Esophagus muscularis mucosa (tissue), 4 donors: ENCODE results near the gene PHYKPL. TPM values are rescaled to one million over a fixed set of nuclear protein-coding genes. Genes with fewer than 3 reads are reported as not detected.

Experiments
- DNase-seq: peaks from one replicate; pipeline ENCODE4 v3.0.0-alpha.2; 2017; ENCODE audit errors: extremely low spot score
- H3K27ac ChIP-seq, 4 donors: fragments of 200-600 bp; sonication (generic); replicated peaks in 1 of 4; 1 replicate in 3 of 4; 2 replicates in 1 of 4; pipeline ENCODE4 v1.5.1; 2016 to 2019; ENCODE audit warnings: mild to moderate bottlenecking in 1 of 4
- H3K27me3 ChIP-seq, 4 donors: fragments of 200-600 bp; sonication (generic); one replicate each; pipeline versions ENCODE4 v1.5.1 to v1.6.0; 2016 to 2019
- H3K36me3 ChIP-seq, 4 donors: fragments of 200-600 bp; sonication (generic); one replicate each; pipeline ENCODE4 v1.5.1; 2016 to 2019
- H3K4me1 ChIP-seq, 4 donors: fragments of 200-600 bp; sonication (generic); one replicate each; pipeline ENCODE4 v1.5.1; 2016 to 2019
- H3K4me3 ChIP-seq, 4 donors: fragments of 200-600 bp; sonication (generic); 1 replicate in 2 of 4; 2 replicates in 2 of 4; pipeline ENCODE4 v1.5.1; 2016 to 2019; ENCODE audit warnings: mild to moderate bottlenecking in 4 of 4, moderate library complexity in 1 of 4
- H3K9me3 ChIP-seq, 4 donors: fragments of 200-600 bp; sonication (generic); 1 replicate in 3 of 4; 2 replicates in 1 of 4; pipeline ENCODE4 v1.5.1; 2016 to 2019
- EP300 ChIP-seq: sonication (generic); formaldehyde crosslinking; IDR thresholded peaks from one replicate; pipeline ENCODE4 v1.6.1; 2017; ENCODE audit warnings: antibody characterized with exemption
- POLR2A ChIP-seq: fragments of 450-650 bp; IDR thresholded peaks from one replicate; pipeline ENCODE4 v1.6.1; 2017; ENCODE audit warnings: antibody characterized with exemption, moderate library complexity, mild to moderate bottlenecking, low read depth
- POLR2AphosphoS5 ChIP-seq, 2 donors: sonication (generic); formaldehyde crosslinking; IDR thresholded peaks; one replicate each; pipeline ENCODE4 v1.6.1; 2017; ENCODE audit warnings: antibody characterized with exemption in 2 of 2
- WGBS: methylation state at CpG from one replicate; pipeline ENCODE4 v1.1.5; 2018; 5-methylcytosine and 5-hydroxymethylcytosine counted together
- intact Hi-C: fragments of 100-400 bp; cut with DNase I; formaldehyde crosslinking; loops from one replicate; pipeline ENCODE4 v1.15.1; 2023
- total RNA-seq, 4 donors: library from RNA; depleted of rRNA; stranded (reverse); fragments of >200 nt; gene quantifications; one replicate each; pipeline versions ENCODE4 v1.1.0 to v1.2.1, GENCODE V29; 2016
- TF ChIP-seq, protein P1 (sequence below), 3 experiments: fragments of 200-600 bp in 2 of 3; fragments of 450-650 bp in 1 of 3; sonication (generic) in 2 of 3; IDR thresholded peaks; one replicate each; pipeline ENCODE4 v1.5.1; 2017 to 2019; ENCODE audit warnings: antibody characterized with exemption in 3 of 3, mild to moderate bottlenecking in 2 of 3, moderate library complexity in 1 of 3

PHYKPL gene
- total RNA-seq, 4 donors from 2014 or later, result 27.4 to 45.1 (median 37.5) TPM

- peaks cover 0 to 7% (median 6%) of the 10 kb centered on the region in 4 donors for H3K9me3 ChIP-seq
- H3K4me1 ChIP-seq, result no peaks in the 10 kb centered on the region
- 85% methylated on average over 9 of the region's 9 CpGs for WGBS
- peaks cover 0 to 21% (median 0%) of the 10 kb centered on the region in 4 donors for H3K27me3 ChIP-seq
- TF ChIP-seq POLR2A (no peak), POLR2AphosphoS5 (IDR thresholded peaks at IDR 0.05) (no peak), EP300 (no peak)
- TF ChIP-seq, protein P1, sequence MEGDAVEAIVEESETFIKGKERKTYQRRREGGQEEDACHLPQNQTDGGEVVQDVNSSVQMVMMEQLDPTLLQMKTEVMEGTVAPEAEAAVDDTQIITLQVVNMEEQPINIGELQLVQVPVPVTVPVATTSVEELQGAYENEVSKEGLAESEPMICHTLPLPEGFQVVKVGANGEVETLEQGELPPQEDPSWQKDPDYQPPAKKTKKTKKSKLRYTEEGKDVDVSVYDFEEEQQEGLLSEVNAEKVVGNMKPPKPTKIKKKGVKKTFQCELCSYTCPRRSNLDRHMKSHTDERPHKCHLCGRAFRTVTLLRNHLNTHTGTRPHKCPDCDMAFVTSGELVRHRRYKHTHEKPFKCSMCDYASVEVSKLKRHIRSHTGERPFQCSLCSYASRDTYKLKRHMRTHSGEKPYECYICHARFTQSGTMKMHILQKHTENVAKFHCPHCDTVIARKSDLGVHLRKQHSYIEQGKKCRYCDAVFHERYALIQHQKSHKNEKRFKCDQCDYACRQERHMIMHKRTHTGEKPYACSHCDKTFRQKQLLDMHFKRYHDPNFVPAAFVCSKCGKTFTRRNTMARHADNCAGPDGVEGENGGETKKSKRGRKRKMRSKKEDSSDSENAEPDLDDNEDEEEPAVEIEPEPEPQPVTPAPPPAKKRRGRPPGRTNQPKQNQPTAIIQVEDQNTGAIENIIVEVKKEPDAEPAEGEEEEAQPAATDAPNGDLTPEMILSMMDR (IDR thresholded peaks at IDR 0.05), result no peak
- intact Hi-C loops, result loop anchor here (10.0 kb wide), 1 partner anchor 192 kb away; no protein-coding TSS in a partner anchor
- no peak overlapping the region for H3K27ac ChIP-seq
- DNase-seq, result no peak
- no peaks in the 10 kb centered on the region for H3K36me3 ChIP-seq
- H3K4me3 ChIP-seq, result no peak overlapping the region
Measured at GRCh38 chr5:178272591-178272990, 40.0 kb upstream of the PHYKPL start.

DNA sequence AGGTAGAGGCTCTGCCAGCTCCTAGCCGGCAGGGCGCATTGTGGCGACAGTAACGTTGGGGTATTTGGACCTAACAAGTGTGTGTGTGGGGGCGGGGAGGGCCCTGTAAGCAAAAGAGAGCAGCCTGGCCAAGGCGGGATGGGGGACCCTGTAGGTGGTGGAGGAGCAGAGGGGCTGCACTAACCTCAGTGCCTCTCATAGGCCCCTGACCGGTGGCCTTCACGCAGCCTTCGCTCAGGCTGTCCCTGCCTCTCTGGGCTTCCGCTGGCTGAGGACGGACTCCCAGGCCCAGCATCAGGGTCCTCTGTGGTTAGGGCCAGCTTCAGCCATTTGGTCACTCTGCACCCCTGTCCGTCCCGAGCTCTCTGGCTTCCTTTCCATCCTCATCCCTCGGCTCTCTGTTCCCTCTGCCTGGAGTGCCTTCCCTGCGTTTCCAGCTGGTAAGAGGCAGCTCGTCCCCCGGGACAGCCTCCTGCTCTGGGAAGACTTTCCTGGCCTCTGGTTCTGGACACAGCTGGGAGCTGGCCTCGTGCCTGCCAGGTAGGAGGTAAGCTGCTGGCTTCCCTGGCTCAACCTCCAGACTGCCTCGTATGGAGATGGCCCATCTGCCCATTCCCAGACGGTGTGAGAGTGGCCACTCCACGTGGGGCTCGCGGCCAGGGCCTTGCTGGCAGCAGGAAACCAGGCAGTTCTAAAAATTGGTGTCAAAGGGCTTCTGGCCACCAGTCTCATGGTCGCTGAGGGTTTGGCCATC is 39.3 kb upstream of the PHYKPL start:
- no peak for DNase-seq
- no peak overlapping the region for H3K4me3 ChIP-seq
- TF ChIP-seq POLR2AphosphoS5 (IDR thresholded peaks at IDR 0.05) (no peak), POLR2A (no peak), EP300 (no peak)
- TF ChIP-seq, protein P1 (IDR thresholded peaks at IDR 0.05), result no peak
- H3K27me3 ChIP-seq, result peaks cover 0 to 19% (median 0%) of the 10 kb centered on the region in 4 donors
- peaks cover 0 to 7% (median 6%) of the 10 kb centered on the region in 4 donors for H3K9me3 ChIP-seq
- intact Hi-C loops, result loop anchor here (10.0 kb wide), 1 partner anchor 193 kb away; no protein-coding TSS in a partner anchor
- H3K27ac ChIP-seq, result no peak overlapping the region
- WGBS, result 88% methylated on average over 24 of the region's 24 CpGs
- H3K36me3 ChIP-seq, result no peaks in the 10 kb centered on the region
- H3K4me1 ChIP-seq, result no peaks in the 10 kb centered on the region

DNA sequence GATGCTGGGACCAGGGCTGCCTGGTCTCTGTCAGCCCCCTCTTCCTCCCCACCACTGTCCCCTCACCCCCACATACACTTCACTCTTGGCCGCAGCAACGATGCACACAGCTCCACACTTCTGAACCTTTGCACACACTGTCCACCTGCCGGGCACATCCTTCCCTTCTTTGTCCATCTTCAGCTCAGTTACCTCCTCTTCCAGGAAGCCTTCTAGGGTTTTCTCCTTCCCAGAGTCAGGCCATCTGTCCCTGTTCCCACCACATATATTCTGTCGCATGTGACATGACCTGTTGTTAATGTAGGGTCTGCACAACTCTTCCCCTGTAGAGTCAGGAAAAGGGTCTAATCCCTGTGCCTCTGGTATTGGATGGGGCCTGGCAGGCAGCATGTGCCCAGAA is 38.6 kb upstream of the PHYKPL start:
- no peak for DNase-seq
- Histone ChIP-seq H3K27ac (no peak overlapping the region), H3K4me1 (no peaks in the 10 kb centered on the region), H3K27me3 (peaks cover 0 to 12% (median 0%) of the 10 kb centered on the region in 4 donors), H3K36me3 (no peaks in the 10 kb centered on the region), H3K4me3 (no peak overlapping the region), H3K9me3 (peaks cover 0 to 7% (median 5%) of the 10 kb centered on the region in 4 donors)
- TF ChIP-seq EP300 (no peak), POLR2A (no peak), POLR2AphosphoS5 (IDR thresholded peaks at IDR 0.05) (no peak)
- TF ChIP-seq, protein P1 (IDR thresholded peaks at IDR 0.05), result no peak
- intact Hi-C loops, result loop anchor here (10.0 kb wide), 1 partner anchor 194 kb away; no protein-coding TSS in a partner anchor
- 92% methylated on average over 4 of the region's 4 CpGs for WGBS

- H3K9me3 ChIP-seq, result no peaks in the 10 kb centered on the region
- DNase-seq, result no peak
- no peaks in the 10 kb centered on the region for H3K36me3 ChIP-seq
- no peaks in the 10 kb centered on the region for H3K4me1 ChIP-seq
- intact Hi-C loops, result no loop called here
- no peak overlapping the region for H3K4me3 ChIP-seq
- WGBS, result 94% methylated on average over 1 of the region's 1 CpG
- no peak overlapping the region for H3K27ac ChIP-seq
- no peaks in the 10 kb centered on the region for H3K27me3 ChIP-seq
- TF ChIP-seq POLR2AphosphoS5 (IDR thresholded peaks at IDR 0.05), result no peak
- TF ChIP-seq POLR2A, result no peak
- no peak for TF ChIP-seq EP300
- TF ChIP-seq, protein P1 (IDR thresholded peaks at IDR 0.05), result no peak
Measured at GRCh38 chr5:178269499-178269898, 36.9 kb upstream of the PHYKPL start.
